ENCODE data around the gene ELOVL6. TPM values are rescaled to one million over a fixed set of nuclear protein-coding genes. Genes with fewer than 3 reads are reported as not detected.

Gene ELOVL6
- total and polyA plus RNA-seq, 2 of the 4 experiments (the other 2 are of a cell fraction) = 17.9 to 19.0 TPM

DNA sequence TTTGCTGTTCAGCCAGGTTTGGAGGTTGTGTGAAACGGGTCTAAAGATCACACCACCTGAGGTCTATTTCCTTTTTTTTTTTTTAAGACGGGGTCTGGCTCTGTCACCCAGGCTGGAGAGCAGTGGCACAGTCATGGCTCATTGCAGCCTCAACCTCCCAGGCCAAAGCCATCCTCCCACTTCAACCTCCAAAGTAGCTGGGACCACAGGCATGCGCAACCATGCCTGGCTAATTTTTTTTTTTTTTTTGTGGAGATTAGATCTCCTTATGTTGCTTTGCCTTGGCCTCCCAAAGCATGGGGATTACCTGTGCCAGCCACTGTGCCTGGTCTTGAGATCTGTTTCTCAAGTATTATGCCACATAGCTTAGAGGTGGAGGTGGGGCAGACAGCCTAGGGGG lies 49.2 kb upstream of the ELOVL6 start:
- no peak overlapping the region for H2BK120ac ChIP-seq (ENCODE audit: low read depth, low read length)
- no peak overlapping the region for H2AFZ ChIP-seq (replicated peaks; ENCODE audit: low read length, poor library complexity)
- no peak overlapping the region for H3K56ac ChIP-seq (ENCODE audit: extremely low read depth, insufficient read depth, low read length)
- H3K14ac ChIP-seq (replicated peaks; ENCODE audit: low read depth, low read length) = no peak overlapping the region
- no peak overlapping the region for H4K5ac ChIP-seq (ENCODE audit: low read depth, low read length)
- dilution Hi-C loops (cut with HindIII; ENCODE audit: low sequenced_read_pairs, unreplicated experiment) (no loop called here), intact Hi-C loops (cut with micrococcal nuclease) (no loop called here), in situ Hi-C loops (cut with MboI; ENCODE audit: low sequenced_read_pairs) (no loop called here)
- H4K8ac ChIP-seq (ENCODE audit: low read depth in 2 of 2, low read length in 2 of 2) = no peak overlapping the region
- no peak overlapping the region for H2BK15ac ChIP-seq (ENCODE audit: low read depth, low read length)
- H3K27ac ChIP-seq (ENCODE audit: insufficient read depth, low read length) = no peak overlapping the region
- no peak overlapping the region for H3K18ac ChIP-seq (ENCODE audit: low read depth, low read length)
- H3K79me1 ChIP-seq (ENCODE audit: low read depth in 1 of 2, low read length in 2 of 2) = no peaks in the 10 kb centered on the region
- H3K4me2 ChIP-seq (ENCODE audit: low read depth, low read length) = no peak overlapping the region
- H3K9me1 ChIP-seq (ENCODE audit: insufficient read depth, low read length) = no peaks in the 10 kb centered on the region
- H2BK5ac ChIP-seq (ENCODE audit: low read depth, low read length, poor library complexity, severe bottlenecking) = no peak overlapping the region
- no peaks in the 10 kb centered on the region for H3K27me3 ChIP-seq (ENCODE audit: control insufficient read depth, insufficient read depth, low read length)
- H2AK9ac ChIP-seq (replicated peaks; ENCODE audit: low read depth, low read length, poor library complexity) = no peak overlapping the region
- no peak overlapping the region for H3K23ac ChIP-seq (ENCODE audit: low read depth, low read length)
- peaks cover 2% of the 10 kb centered on the region; the same call in 1 of the 2 replicates for H3K4me1 ChIP-seq (ENCODE audit: control insufficient read depth, insufficient read depth, low read length)
- no TSS peak for BruUV-seq (replicated peaks)
- POLR2A ChIA-PET (ENCODE audit: unreplicated experiment) = no interaction called here
- no peaks in the 10 kb centered on the region for H3K36me3 ChIP-seq (ENCODE audit: control insufficient read depth, insufficient read depth, low read length)
- CTCF ChIA-PET = no interaction called here
- no peaks in the 10 kb centered on the region for H4K20me1 ChIP-seq (ENCODE audit: insufficient read depth, low read length)
- no peak overlapping the region for H4K91ac ChIP-seq (ENCODE audit: insufficient read depth, low read depth, low read length)
- H3K4ac ChIP-seq (ENCODE audit: low read depth, low read length) = no peak overlapping the region
- no peak overlapping the region for H3K9ac ChIP-seq (ENCODE audit: low read depth, low read length)
- no CpG with 5 or more reads among the region's 3 CpGs for WGBS, 2 experiments (ENCODE audit: extremely low coverage in 2 of 2, insufficient read length in 1 of 2)
- H3K9me3 ChIP-seq (ENCODE audit: control insufficient read depth, insufficient read depth, low read length) = no peaks in the 10 kb centered on the region
- ATAC-seq (ENCODE audit: low read depth) = no peak
- no peak for DNase-seq
- TF ChIP-seq POLR2A (IDR thresholded peaks at IDR 0.05; ENCODE audit: low read depth, low read length) (no peak), CHD1 (IDR thresholded peaks at IDR 0.05; ENCODE audit: low read depth, low read length) (no peak), RFX5 (IDR thresholded peaks at IDR 0.05; ENCODE audit: low read depth, low read length) (no peak), MAFK (IDR thresholded peaks at IDR 0.05; ENCODE audit: low read depth, low read length) (no peak), RCOR1 (IDR thresholded peaks at IDR 0.05; ENCODE audit: insufficient replicate concordance, low read length) (no peak), NFE2L2 (IDR thresholded peaks at IDR 0.05; ENCODE audit: low read depth, low read length) (no peak), SMC3 (IDR thresholded peaks at IDR 0.05; ENCODE audit: low read depth, low read length) (no peak), MAZ (IDR thresholded peaks at IDR 0.05; ENCODE audit: borderline replicate concordance, low read depth, low read length) (no peak), RAD21 (IDR thresholded peaks at IDR 0.05; ENCODE audit: low read length) (no peak), USF2 (IDR thresholded peaks at IDR 0.05; ENCODE audit: low read depth, low read length) (no peak), CTCF (conservative IDR thresholded peaks at IDR 0.05; ENCODE audit: low read depth, low read length) (no peak), MXI1 (IDR thresholded peaks at IDR 0.05; ENCODE audit: borderline replicate concordance, low read depth, low read length) (no peak)
- TF ChIP-seq, protein P1, sequence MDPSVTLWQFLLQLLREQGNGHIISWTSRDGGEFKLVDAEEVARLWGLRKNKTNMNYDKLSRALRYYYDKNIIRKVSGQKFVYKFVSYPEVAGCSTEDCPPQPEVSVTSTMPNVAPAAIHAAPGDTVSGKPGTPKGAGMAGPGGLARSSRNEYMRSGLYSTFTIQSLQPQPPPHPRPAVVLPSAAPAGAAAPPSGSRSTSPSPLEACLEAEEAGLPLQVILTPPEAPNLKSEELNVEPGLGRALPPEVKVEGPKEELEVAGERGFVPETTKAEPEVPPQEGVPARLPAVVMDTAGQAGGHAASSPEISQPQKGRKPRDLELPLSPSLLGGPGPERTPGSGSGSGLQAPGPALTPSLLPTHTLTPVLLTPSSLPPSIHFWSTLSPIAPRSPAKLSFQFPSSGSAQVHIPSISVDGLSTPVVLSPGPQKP (IDR thresholded peaks at IDR 0.05; ENCODE audit: borderline replicate concordance, low read depth, low read length) = no peak
- no peak overlapping the region for H2AK5ac ChIP-seq (ENCODE audit: low read depth, low read length)
- H3K4me3 ChIP-seq (ENCODE audit: insufficient read depth, low read depth, low read length) = no peak overlapping the region
- H2BK20ac ChIP-seq (ENCODE audit: low read depth, low read length) = no peak overlapping the region
